Measurements from ENCODE around the gene SLC12A8.

The SLC12A8 gene

DNA sequence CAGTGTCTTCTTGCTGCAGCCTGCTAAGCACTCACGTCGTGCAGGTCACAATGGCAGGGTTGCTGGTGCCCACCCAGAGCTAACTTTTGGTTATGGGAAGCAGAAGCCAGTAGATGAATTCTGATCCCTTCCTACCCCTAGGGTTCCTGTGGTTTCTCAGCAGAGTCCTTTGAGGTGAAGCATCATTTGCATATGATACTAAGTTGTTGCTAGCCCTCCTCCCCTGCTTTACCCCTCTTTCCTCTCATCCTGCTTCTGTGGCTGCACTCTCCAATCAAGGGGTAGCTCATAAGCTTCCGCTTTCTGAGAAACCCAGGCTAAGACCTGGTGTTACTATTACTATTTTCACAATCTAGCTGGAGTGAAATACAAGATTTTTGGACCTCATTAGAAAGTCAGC lies 134.7 kb downstream of the SLC12A8 start:
- H3K4me3 ChIP-seq (replicated peaks; ENCODE audit: low read depth, low read length) = no peak overlapping the region
- DNase-seq (ENCODE audit: extremely low read depth, low read depth) = no peak
- TF ChIP-seq, protein P1, sequence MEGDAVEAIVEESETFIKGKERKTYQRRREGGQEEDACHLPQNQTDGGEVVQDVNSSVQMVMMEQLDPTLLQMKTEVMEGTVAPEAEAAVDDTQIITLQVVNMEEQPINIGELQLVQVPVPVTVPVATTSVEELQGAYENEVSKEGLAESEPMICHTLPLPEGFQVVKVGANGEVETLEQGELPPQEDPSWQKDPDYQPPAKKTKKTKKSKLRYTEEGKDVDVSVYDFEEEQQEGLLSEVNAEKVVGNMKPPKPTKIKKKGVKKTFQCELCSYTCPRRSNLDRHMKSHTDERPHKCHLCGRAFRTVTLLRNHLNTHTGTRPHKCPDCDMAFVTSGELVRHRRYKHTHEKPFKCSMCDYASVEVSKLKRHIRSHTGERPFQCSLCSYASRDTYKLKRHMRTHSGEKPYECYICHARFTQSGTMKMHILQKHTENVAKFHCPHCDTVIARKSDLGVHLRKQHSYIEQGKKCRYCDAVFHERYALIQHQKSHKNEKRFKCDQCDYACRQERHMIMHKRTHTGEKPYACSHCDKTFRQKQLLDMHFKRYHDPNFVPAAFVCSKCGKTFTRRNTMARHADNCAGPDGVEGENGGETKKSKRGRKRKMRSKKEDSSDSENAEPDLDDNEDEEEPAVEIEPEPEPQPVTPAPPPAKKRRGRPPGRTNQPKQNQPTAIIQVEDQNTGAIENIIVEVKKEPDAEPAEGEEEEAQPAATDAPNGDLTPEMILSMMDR (IDR thresholded peaks at IDR 0.05; ENCODE audit: low read depth, low read length, missing control alignments) = no peak

DNA sequence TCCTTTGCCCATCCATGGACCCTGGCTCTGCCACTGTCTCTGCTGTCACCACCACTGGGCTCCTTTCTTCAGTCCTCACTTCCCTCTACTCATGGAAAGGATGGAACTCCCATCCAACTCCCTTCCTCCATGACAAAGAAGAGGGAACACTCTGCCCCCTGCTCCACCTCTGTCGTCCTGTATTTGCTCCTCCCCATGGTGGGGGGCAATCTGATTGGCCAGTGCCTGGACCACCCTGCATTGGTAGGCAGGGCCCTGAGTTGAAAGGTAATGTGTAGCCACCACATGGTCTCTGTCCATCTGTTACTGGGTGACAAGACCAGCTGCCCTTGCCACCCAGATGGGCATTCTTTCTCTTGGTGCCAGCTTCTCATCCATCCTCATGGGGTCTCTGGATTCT lies 136.1 kb downstream of the SLC12A8 start:
- DNase-seq (ENCODE audit: extremely low read depth, low read depth) = no peak
- no peak overlapping the region for H3K4me3 ChIP-seq (replicated peaks; ENCODE audit: low read depth, low read length)
- TF ChIP-seq, protein P1 (IDR thresholded peaks at IDR 0.05; ENCODE audit: low read depth, low read length, missing control alignments) = no peak

DNA sequence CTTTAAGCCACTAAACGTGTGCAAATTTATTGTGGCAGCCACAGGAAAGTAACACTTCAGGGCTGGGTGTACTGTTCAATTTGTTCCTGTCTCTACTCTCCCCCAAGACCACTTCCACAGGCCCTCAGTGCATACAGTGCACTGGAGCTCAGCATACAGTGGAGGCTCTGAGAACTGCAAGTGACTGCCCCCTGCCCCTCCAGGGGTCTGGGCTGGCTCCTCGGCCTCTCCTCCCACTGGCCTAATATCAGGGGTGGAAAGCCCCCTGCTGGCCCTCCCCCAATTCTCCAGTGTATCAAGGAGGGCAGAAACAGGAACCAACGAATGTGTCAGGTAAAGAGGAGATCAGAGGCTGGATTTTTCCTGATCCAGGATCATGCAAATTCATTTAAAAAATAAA lies 136.8 kb downstream of the SLC12A8 start:
- DNase-seq (ENCODE audit: extremely low read depth, low read depth) = no peak
- no peak overlapping the region for H3K4me3 ChIP-seq (replicated peaks; ENCODE audit: low read depth, low read length)
- TF ChIP-seq, protein P1 (IDR thresholded peaks at IDR 0.05; ENCODE audit: low read depth, low read length, missing control alignments) = no peak

DNA sequence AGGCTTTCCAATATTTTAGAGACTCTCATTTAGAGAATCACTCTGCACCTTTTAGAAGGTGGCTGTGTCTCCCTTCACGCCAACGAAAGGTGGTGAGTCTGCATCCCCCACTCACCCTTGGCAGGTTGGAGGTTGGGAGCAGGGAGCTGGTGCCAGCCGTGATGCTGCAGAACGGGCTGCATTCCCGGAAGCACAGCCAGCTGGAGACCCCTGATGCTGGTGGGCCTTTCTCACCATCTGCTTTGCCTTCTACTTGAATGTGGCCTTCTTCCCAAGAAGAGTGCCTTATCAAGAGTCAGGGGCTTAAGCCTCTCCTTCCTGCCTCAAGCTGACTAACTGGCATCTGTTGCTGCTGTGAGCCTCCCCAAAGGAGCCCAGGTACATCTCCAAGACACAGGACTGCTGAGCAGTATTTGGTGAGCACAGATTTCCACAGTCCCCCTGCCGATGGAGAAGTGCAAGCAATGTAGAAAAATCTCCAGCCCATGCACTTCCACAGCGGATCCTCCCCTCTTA lies 139.1 kb downstream of the SLC12A8 start:
- DNase-seq (ENCODE audit: extremely low read depth, low read depth) = no peak
- TF ChIP-seq, protein P1 (IDR thresholded peaks at IDR 0.05; ENCODE audit: low read depth, low read length, missing control alignments) = no peak
- no peak overlapping the region for H3K4me3 ChIP-seq (replicated peaks; ENCODE audit: low read depth, low read length)

DNA sequence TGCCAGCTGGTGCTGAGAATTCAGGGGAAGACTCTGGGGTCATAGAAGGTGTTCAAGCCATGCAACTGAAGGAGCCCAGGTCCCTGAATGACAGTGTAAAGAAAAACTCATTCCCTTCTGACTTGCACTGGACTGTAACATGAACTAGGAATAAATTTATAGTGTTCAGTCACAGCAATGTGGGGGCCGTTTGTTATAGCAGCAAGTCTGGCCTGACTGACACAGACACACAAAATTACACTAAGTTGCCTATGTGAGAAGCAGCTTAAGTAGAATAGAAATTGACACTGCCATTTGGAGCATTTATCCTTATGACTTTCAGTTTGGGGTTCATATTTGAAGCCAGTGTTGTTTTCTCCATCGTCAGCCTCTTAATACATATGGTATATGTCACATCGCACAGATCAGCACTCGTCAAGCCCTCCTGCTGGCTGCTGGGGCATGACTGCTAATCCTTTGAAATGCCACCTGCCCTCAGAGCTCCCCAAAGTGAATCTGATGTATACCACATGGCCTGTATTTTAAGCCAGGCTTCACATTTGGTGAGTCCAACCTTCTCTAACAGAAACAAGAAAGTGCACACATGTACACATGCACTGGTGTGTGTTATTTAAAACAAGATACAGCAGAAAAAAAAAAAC lies 139.7 kb downstream of the SLC12A8 start:
- TF ChIP-seq, protein P1 (IDR thresholded peaks at IDR 0.05; ENCODE audit: low read depth, low read length, missing control alignments) = no peak
- no peak for DNase-seq (ENCODE audit: extremely low read depth, low read depth)
- H3K4me3 ChIP-seq (replicated peaks; ENCODE audit: low read depth, low read length) = no peak overlapping the region

DNA sequence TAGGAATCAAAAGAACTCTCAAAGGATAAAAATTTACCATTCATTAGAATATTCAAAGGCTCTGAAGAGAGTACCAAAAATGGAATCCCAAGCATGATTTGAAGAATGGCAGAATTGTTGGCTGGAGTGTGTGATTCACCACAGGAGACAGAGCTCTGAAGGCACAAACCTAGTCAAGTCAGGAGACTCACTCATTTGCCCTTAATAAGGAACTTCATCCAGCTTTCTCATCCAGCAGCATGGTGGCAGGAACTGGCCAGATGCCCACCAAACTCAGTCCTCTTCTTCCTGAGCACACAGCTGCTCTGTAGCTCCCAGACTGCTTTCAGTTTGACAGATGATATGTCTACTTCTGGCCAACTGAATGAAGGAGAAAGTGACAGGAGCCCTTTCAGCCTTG lies 140.2 kb downstream of the SLC12A8 start:
- TF ChIP-seq, protein P1 (IDR thresholded peaks at IDR 0.05; ENCODE audit: low read depth, low read length, missing control alignments) = no peak
- DNase-seq (ENCODE audit: extremely low read depth, low read depth) = no peak
- H3K4me3 ChIP-seq (replicated peaks; ENCODE audit: low read depth, low read length) = no peak overlapping the region
